Glutamatergic neuron (in vitro differentiated cells): ENCODE measurements around the gene KCP. TPM values are rescaled to one million over a fixed set of nuclear protein-coding genes. Genes with fewer than 3 reads are reported as not detected.

ENCODE experiments used
- DNase-seq: peaks from one replicate; pipeline ENCODE4 v3.0.0; 2022
- H3K27ac Mint-ChIP-seq: one replicate; pipeline ENCODE4 v1.8.0; 2020; ENCODE audit warnings: mild to moderate bottlenecking, mixed read lengths, inconsistent platforms; ENCODE audit not compliant: unreplicated experiment
- H3K27me3 Mint-ChIP-seq: one replicate; pipeline ENCODE4 v1.8.0; 2020; ENCODE audit warnings: mild to moderate bottlenecking, moderate library complexity, mixed read lengths, inconsistent platforms; ENCODE audit not compliant: unreplicated experiment
- H3K36me3 Mint-ChIP-seq: one replicate; pipeline ENCODE4 v1.8.0; 2020; ENCODE audit warnings: mild to moderate bottlenecking, mixed read lengths, inconsistent platforms; ENCODE audit not compliant: unreplicated experiment
- H3K4me1 Mint-ChIP-seq: one replicate; pipeline ENCODE4 v1.8.0; 2020; ENCODE audit warnings: mild to moderate bottlenecking, low read depth, mixed read lengths, inconsistent platforms; ENCODE audit not compliant: unreplicated experiment
- H3K4me3 Mint-ChIP-seq: one replicate; pipeline ENCODE4 v1.8.0; 2020; ENCODE audit warnings: mild to moderate bottlenecking, mixed read lengths, inconsistent platforms; ENCODE audit not compliant: unreplicated experiment
- H3K9me3 Mint-ChIP-seq: one replicate; pipeline ENCODE4 v1.8.0; 2020; ENCODE audit warnings: mild to moderate bottlenecking, moderate library complexity, mixed read lengths, inconsistent platforms; ENCODE audit not compliant: unreplicated experiment
- total RNA-seq: library from RNA; stranded (reverse); fragmentation: NEBNext Ultra II Directional; extraction: Animal tissue kit (Norgen Biotek cat#: 25700); gene quantifications from one replicate; pipeline ENCODE4 v1.2.1, GENCODE V29; 2021; ENCODE audit not compliant: unreplicated experiment
- TF ChIP-seq, protein P1 (sequence below): fragments of 200-600 bp; sonication (generic); IDR thresholded peaks from one replicate; pipeline ENCODE4 v1.5.0; 2021; ENCODE audit not compliant: partially characterized antibody, unreplicated experiment

KCP gene
- total RNA-seq, 1 donor from 2014 or later: 2.2 TPM

DNA sequence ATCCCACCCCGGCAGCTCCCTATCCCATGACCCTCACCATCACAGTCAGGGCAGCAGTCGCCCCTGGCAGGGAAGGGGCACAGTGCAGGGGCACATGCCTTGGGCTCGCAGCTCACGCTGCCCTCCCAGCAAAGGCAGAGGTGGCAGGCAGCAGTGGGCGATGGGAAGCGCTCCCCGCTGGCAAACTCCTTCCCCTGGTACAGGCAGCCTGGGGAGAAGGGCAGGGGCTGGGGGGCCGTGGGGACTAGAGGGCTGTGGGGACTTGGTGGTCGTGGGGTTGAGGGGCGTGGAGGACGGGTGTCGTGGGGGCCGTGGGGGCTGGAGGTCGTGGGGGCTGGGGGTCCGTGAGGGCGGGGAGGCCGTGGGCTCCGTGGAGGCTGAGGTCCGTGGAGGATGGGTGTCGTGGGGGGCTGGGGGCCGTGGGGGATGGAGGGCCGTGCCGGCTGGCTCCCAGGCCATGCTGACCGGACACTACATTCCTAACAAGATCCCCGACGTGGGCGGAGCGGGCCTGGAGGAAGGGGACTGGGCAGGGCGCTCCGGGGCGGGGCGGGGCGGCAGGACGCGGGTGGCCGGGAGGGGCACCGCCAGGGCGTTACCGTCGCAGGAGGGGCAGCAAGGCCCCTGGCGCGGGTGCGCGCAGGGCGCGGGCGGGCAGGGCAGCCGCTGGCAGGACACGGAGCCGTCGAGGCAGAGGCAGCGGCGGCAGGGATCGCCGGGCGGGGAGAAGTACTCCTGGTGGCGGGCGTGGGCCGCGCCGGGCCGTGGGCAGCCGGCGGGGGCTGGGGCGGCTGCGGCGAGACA, 20.0 kb downstream of the KCP start:
- Mint-ChIP-seq H3K36me3 (no peaks in the 10 kb centered on the region), H3K4me3 (no peak overlapping the region), H3K9me3 (peaks cover 5% of the 10 kb centered on the region), H3K27ac (no peak overlapping the region), H3K27me3 (no peaks in the 10 kb centered on the region), H3K4me1 (no peaks in the 10 kb centered on the region)
- TF ChIP-seq, protein P1, sequence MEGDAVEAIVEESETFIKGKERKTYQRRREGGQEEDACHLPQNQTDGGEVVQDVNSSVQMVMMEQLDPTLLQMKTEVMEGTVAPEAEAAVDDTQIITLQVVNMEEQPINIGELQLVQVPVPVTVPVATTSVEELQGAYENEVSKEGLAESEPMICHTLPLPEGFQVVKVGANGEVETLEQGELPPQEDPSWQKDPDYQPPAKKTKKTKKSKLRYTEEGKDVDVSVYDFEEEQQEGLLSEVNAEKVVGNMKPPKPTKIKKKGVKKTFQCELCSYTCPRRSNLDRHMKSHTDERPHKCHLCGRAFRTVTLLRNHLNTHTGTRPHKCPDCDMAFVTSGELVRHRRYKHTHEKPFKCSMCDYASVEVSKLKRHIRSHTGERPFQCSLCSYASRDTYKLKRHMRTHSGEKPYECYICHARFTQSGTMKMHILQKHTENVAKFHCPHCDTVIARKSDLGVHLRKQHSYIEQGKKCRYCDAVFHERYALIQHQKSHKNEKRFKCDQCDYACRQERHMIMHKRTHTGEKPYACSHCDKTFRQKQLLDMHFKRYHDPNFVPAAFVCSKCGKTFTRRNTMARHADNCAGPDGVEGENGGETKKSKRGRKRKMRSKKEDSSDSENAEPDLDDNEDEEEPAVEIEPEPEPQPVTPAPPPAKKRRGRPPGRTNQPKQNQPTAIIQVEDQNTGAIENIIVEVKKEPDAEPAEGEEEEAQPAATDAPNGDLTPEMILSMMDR: no peak
- DNase-seq: no peak

DNA sequence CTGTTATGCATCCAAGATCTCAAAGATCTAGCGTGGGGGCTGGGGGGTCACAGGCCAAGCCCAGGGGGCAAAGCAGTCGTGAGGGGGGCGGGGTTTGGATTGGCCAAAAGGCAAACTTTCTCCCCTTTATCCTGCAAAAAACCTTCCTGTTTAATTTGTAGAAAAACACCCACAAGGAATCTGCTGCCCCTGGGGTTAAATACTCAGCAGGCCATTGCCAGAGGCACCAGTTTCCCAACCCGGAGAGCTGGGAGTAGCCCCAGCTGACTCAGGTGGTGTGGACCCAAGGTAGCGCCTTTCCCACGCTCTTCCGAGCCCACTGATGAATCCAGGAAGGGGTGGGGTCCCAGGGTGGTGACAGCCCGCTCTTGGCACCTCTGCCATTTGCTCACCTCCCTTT, 21.4 kb downstream of the KCP start:
- H3K4me3 Mint-ChIP-seq: no peak overlapping the region
- H3K36me3 Mint-ChIP-seq: no peaks in the 10 kb centered on the region
- TF ChIP-seq, protein P1: no peak
- peaks cover 4% of the 10 kb centered on the region for H3K9me3 Mint-ChIP-seq
- no peak for DNase-seq
- no peak overlapping the region for H3K27ac Mint-ChIP-seq
- H3K4me1 Mint-ChIP-seq: no peaks in the 10 kb centered on the region
- H3K27me3 Mint-ChIP-seq: peaks cover 2% of the 10 kb centered on the region

DNA sequence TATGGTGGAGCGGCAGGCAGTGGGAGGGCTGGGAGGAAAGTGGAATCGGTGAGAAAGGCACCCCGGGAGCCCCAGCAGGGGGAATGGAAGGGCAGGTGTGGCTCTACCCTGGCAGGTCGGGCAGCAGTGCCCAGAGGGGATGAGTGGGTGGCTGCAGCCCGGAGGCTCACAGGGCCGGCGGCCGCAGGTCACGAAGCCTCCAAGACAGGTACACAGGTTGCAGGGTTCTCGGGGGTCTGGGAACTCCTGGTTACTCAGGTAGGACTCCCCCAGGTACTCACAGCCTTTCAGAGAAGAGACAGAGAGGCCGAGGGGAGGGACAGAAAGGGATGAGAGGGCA, 21.8 kb downstream of the KCP start:
- no peak overlapping the region for H3K27ac Mint-ChIP-seq
- peaks cover 2% of the 10 kb centered on the region for H3K27me3 Mint-ChIP-seq
- no peak for DNase-seq
- no peaks in the 10 kb centered on the region for H3K4me1 Mint-ChIP-seq
- H3K9me3 Mint-ChIP-seq: peaks cover 4% of the 10 kb centered on the region
- TF ChIP-seq, protein P1: no peak
- H3K4me3 Mint-ChIP-seq: no peak overlapping the region
- H3K36me3 Mint-ChIP-seq: no peaks in the 10 kb centered on the region

DNA sequence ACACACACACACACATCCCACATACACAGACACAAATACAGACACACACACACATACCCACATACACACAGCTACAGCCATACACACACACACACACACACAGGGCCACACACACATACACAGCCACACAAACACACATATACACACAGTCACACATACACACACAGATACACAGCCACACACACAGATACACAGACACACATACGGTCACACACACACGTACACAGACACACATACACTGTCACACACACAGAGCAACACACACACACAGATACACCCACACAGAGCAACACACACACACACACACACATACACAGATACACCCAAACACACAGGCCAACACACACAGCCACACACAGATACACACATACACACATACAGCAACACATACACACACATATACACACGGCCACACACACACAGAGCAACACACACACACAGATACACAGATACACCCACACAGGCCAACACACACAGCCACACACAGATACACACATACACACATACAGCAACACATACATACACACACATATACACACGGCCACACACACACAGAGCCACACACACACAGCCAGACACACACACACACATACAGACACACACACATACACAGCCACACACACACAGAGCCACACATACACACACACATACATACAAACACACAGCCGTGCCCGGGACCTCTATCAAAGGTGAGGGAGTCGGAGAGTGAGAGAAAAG, 22.3 kb downstream of the KCP start:
- Mint-ChIP-seq H3K36me3 (no peaks in the 10 kb centered on the region), H3K9me3 (peaks cover 6% of the 10 kb centered on the region)

More for the DNA sequence above, 22.3 kb downstream of the KCP start:
- peaks cover 5% of the 10 kb centered on the region for H3K27me3 Mint-ChIP-seq
- no peak overlapping the region for H3K27ac Mint-ChIP-seq
- no peak overlapping the region for H3K4me3 Mint-ChIP-seq
- no peak for DNase-seq
- H3K4me1 Mint-ChIP-seq: no peaks in the 10 kb centered on the region
- TF ChIP-seq, protein P1: no peak
